ENCODE results near the gene FAIM2. TPM values are rescaled to one million over a fixed set of nuclear protein-coding genes. Genes with fewer than 3 reads are reported as not detected.

Gene FAIM2
- total RNA-seq, 5 donors from 2014 or later (not counting 1 experiment from before 2014, with no cell fraction given) = 0.25 to 0.30 TPM; not detected in 3

- ATAC-seq (replicated peaks in 1 of 4) (no peak), DNase-seq (no peak)
- ChIA-PET CTCF (no interaction called here), POLR2A (no interaction called here)
- Histone ChIP-seq H3K4me3 (ENCODE audit: control insufficient read depth in 1 of 2, extremely low read depth in 1 of 2, low read length in 1 of 2) (no peak overlapping the region), H3K36me3 (ENCODE audit: control insufficient read depth in 2 of 2, extremely low read depth in 1 of 2, insufficient read depth in 1 of 2, low read length in 1 of 2) (no peaks in the 10 kb centered on the region), H3K9me3 (no peaks in the 10 kb centered on the region), H3K27ac (ENCODE audit: low read length) (no peak overlapping the region), H3K27me3 (replicated peaks in 1 of 2; ENCODE audit: control insufficient read depth in 2 of 2, extremely low read depth in 1 of 2, insufficient read depth in 2 of 2, low read length in 1 of 2) (peaks cover 0 to 25% of the 10 kb centered on the region in 2 experiments), H3K4me1 (ENCODE audit: control insufficient read depth in 1 of 2, extremely low read depth in 1 of 2, insufficient read depth in 2 of 2, low read length in 2 of 2) (no peaks in the 10 kb centered on the region)
- no peaks in the 10 kb centered on the region for H3K4me1 Mint-ChIP-seq
- H3K4me3 Mint-ChIP-seq = no peak overlapping the region
- no peak overlapping the region for H3K27ac Mint-ChIP-seq
- H3K36me3 Mint-ChIP-seq = no peaks in the 10 kb centered on the region
- H3K27me3 Mint-ChIP-seq = peaks cover 11 to 13% of the 10 kb centered on the region in 2 donors
- no peaks in the 10 kb centered on the region for H3K9me3 Mint-ChIP-seq
- WGBS (ENCODE audit: insufficient coverage) = 88% methylated on average over 7 of the region's 16 CpGs
These were observed 8.9 kb upstream of the FAIM2 start for GRCh38 chr12:49912345-49913255.

GRCh38 chr12:49911213-49911605 lies 7.5 kb upstream of the FAIM2 start:
- Mint-ChIP-seq H3K4me3 (no peak overlapping the region), H3K27ac (no peak overlapping the region), H3K9me3 (no peaks in the 10 kb centered on the region), H3K36me3 (no peaks in the 10 kb centered on the region), H3K27me3 (peaks cover 8 to 13% of the 10 kb centered on the region in 2 donors), H3K4me1 (no peaks in the 10 kb centered on the region)
- no CpG with 5 or more reads among the region's 2 CpGs for WGBS (ENCODE audit: insufficient coverage)
- ChIA-PET POLR2A (no interaction called here), CTCF (interaction anchor here in 1 of 2 donors (0.6 kb wide), 1 partner anchor 999 kb away, joined by 3 read pairs; no protein-coding TSS in a partner anchor)
- Histone ChIP-seq H3K4me1 (ENCODE audit: control insufficient read depth in 1 of 2, extremely low read depth in 1 of 2, insufficient read depth in 2 of 2, low read length in 2 of 2) (no peaks in the 10 kb centered on the region), H3K9me3 (no peaks in the 10 kb centered on the region), H3K27ac (ENCODE audit: low read length) (no peak overlapping the region), H3K36me3 (ENCODE audit: control insufficient read depth in 2 of 2, extremely low read depth in 1 of 2, insufficient read depth in 1 of 2, low read length in 1 of 2) (no peaks in the 10 kb centered on the region), H3K27me3 (replicated peaks in 1 of 2; ENCODE audit: control insufficient read depth in 2 of 2, extremely low read depth in 1 of 2, insufficient read depth in 2 of 2, low read length in 1 of 2) (peaks cover 0 to 16% of the 10 kb centered on the region in 2 experiments), H3K4me3 (ENCODE audit: control insufficient read depth in 1 of 2, extremely low read depth in 1 of 2, low read length in 1 of 2) (no peak overlapping the region)
- DNase-seq (no peak), ATAC-seq (replicated peaks in 1 of 4) (no peak)

GRCh38 chr12:49910331-49911212 lies 6.9 kb upstream of the FAIM2 start:
- Mint-ChIP-seq H3K36me3 (no peaks in the 10 kb centered on the region), H3K4me3 (no peak overlapping the region), H3K4me1 (peaks cover 0 to 2% (median 0%) of the 10 kb centered on the region in 3 donors), H3K9me3 (no peaks in the 10 kb centered on the region), H3K27ac (no peak overlapping the region), H3K27me3 (peaks cover 7 to 15% of the 10 kb centered on the region in 2 donors)
- Histone ChIP-seq H3K36me3 (ENCODE audit: control insufficient read depth in 2 of 2, extremely low read depth in 1 of 2, insufficient read depth in 1 of 2, low read length in 1 of 2) (no peaks in the 10 kb centered on the region), H3K4me1 (ENCODE audit: control insufficient read depth in 1 of 2, extremely low read depth in 1 of 2, insufficient read depth in 2 of 2, low read length in 2 of 2) (no peaks in the 10 kb centered on the region), H3K4me3 (ENCODE audit: control insufficient read depth in 1 of 2, extremely low read depth in 1 of 2, low read length in 1 of 2) (no peak overlapping the region), H3K27me3 (replicated peaks in 1 of 2; ENCODE audit: control insufficient read depth in 2 of 2, extremely low read depth in 1 of 2, insufficient read depth in 2 of 2, low read length in 1 of 2) (peaks cover 0 to 12% of the 10 kb centered on the region in 2 experiments), H3K27ac (ENCODE audit: low read length) (no peak overlapping the region), H3K9me3 (no peaks in the 10 kb centered on the region)
- ChIA-PET POLR2A (no interaction called here), CTCF (no interaction called here)
- 80% methylated on average over 11 of the region's 15 CpGs for WGBS (ENCODE audit: insufficient coverage)
- ATAC-seq (replicated peaks in 1 of 4) = no peak
- DNase-seq = no peak

GRCh38 chr12:49909826-49910225 lies 6.1 kb upstream of the FAIM2 start:
- no peaks in the 10 kb centered on the region for H3K36me3 ChIP-seq (ENCODE audit: control insufficient read depth in 2 of 2, extremely low read depth in 1 of 2, insufficient read depth in 1 of 2, low read length in 1 of 2)
- Mint-ChIP-seq H3K36me3 (no peaks in the 10 kb centered on the region), H3K27me3 (peaks cover 7 to 17% of the 10 kb centered on the region in 2 donors), H3K4me1 (peaks cover 0 to 2% (median 0%) of the 10 kb centered on the region in 3 donors), H3K9me3 (no peaks in the 10 kb centered on the region), H3K4me3 (no peak overlapping the region), H3K27ac (no peak overlapping the region)
- WGBS (ENCODE audit: insufficient coverage) = 57% methylated on average over 8 of the region's 16 CpGs
- H3K9me3 ChIP-seq = no peaks in the 10 kb centered on the region
- ATAC-seq (replicated peaks in 1 of 4) (no peak), DNase-seq (no peak)
- H3K4me1 ChIP-seq (ENCODE audit: control insufficient read depth in 1 of 2, extremely low read depth in 1 of 2, insufficient read depth in 2 of 2, low read length in 2 of 2) = no peaks in the 10 kb centered on the region
- ChIA-PET POLR2A (no interaction called here), CTCF (no interaction called here)
- H3K4me3 ChIP-seq (ENCODE audit: control insufficient read depth in 1 of 2, extremely low read depth in 1 of 2, low read length in 1 of 2) = no peak overlapping the region
- H3K27ac ChIP-seq (ENCODE audit: low read length) = no peak overlapping the region
- H3K27me3 ChIP-seq (replicated peaks in 1 of 2; ENCODE audit: control insufficient read depth in 2 of 2, extremely low read depth in 1 of 2, insufficient read depth in 2 of 2, low read length in 1 of 2) = peaks cover 0 to 14% of the 10 kb centered on the region in 2 experiments

GRCh38 chr12:49909356-49909755 lies 5.7 kb upstream of the FAIM2 start:
- no peaks in the 10 kb centered on the region for H3K9me3 ChIP-seq
- ATAC-seq (replicated peaks in 1 of 4) = no peak
- H3K27ac Mint-ChIP-seq = no peak overlapping the region
- peaks cover 4 to 6% (median 4%) of the 10 kb centered on the region in 3 donors for H3K4me1 Mint-ChIP-seq
- peaks cover 0 to 18% of the 10 kb centered on the region in 2 experiments for H3K27me3 ChIP-seq (replicated peaks in 1 of 2; ENCODE audit: control insufficient read depth in 2 of 2, extremely low read depth in 1 of 2, insufficient read depth in 2 of 2, low read length in 1 of 2)
- CTCF ChIA-PET = no interaction called here
- H3K36me3 ChIP-seq (ENCODE audit: control insufficient read depth in 2 of 2, extremely low read depth in 1 of 2, insufficient read depth in 1 of 2, low read length in 1 of 2) = no peaks in the 10 kb centered on the region
- no peaks in the 10 kb centered on the region for H3K36me3 Mint-ChIP-seq
- H3K4me1 ChIP-seq (ENCODE audit: control insufficient read depth in 1 of 2, extremely low read depth in 1 of 2, insufficient read depth in 2 of 2, low read length in 2 of 2) = peaks cover 0 to 3% of the 10 kb centered on the region in 2 experiments
- POLR2A ChIA-PET = no interaction called here
- no peak overlapping the region for H3K4me3 ChIP-seq (ENCODE audit: control insufficient read depth in 1 of 2, extremely low read depth in 1 of 2, low read length in 1 of 2)
- no peak overlapping the region for H3K27ac ChIP-seq (ENCODE audit: low read length)
- H3K27me3 Mint-ChIP-seq = peaks cover 11 to 22% of the 10 kb centered on the region in 2 donors
- no peak overlapping the region for H3K4me3 Mint-ChIP-seq
- 84% methylated on average over 3 of the region's 4 CpGs for WGBS (ENCODE audit: insufficient coverage)
- no peaks in the 10 kb centered on the region for H3K9me3 Mint-ChIP-seq
- DNase-seq = no peak

- Mint-ChIP-seq H3K9me3 (no peaks in the 10 kb centered on the region), H3K27ac (no peak overlapping the region), H3K36me3 (no peaks in the 10 kb centered on the region), H3K27me3 (peaks cover 9 to 21% of the 10 kb centered on the region in 2 donors), H3K4me1 (peaks cover 9 to 15% (median 12%) of the 10 kb centered on the region in 3 donors), H3K4me3 (no peak overlapping the region)
- ChIA-PET POLR2A (no interaction called here), CTCF (no interaction called here)
- H3K36me3 ChIP-seq (ENCODE audit: control insufficient read depth in 2 of 2, extremely low read depth in 1 of 2, insufficient read depth in 1 of 2, low read length in 1 of 2) = no peaks in the 10 kb centered on the region
- no peak overlapping the region for H3K4me3 ChIP-seq (ENCODE audit: control insufficient read depth in 1 of 2, extremely low read depth in 1 of 2, low read length in 1 of 2)
- H3K9me3 ChIP-seq = no peaks in the 10 kb centered on the region
- H3K27ac ChIP-seq (ENCODE audit: low read length) = no peak overlapping the region
- H3K4me1 ChIP-seq (ENCODE audit: control insufficient read depth in 1 of 2, extremely low read depth in 1 of 2, insufficient read depth in 2 of 2, low read length in 2 of 2) = peaks cover 0 to 15% of the 10 kb centered on the region in 2 experiments
- WGBS (ENCODE audit: insufficient coverage) = no CpG with 5 or more reads among the region's 1 CpG
- peaks cover 0 to 35% of the 10 kb centered on the region in 2 experiments for H3K27me3 ChIP-seq (replicated peaks in 1 of 2; ENCODE audit: control insufficient read depth in 2 of 2, extremely low read depth in 1 of 2, insufficient read depth in 2 of 2, low read length in 1 of 2)
- no peak for DNase-seq
- no peak for ATAC-seq (replicated peaks in 1 of 4)
These were observed 3.7 kb upstream of the FAIM2 start for GRCh38 chr12:49907352-49907751.
